K562 (cell line): ENCODE results near the gene RO60. TPM values are rescaled to one million over a fixed set of nuclear protein-coding genes. Genes with fewer than 3 reads are reported as not detected.

ENCODE experiments used
- DPF2 ChIP-seq: fragments of 450-650 bp; IDR thresholded peaks from 2 replicates; pipeline ENCODE4 v1.6.1; 2016
- ESRRA ChIP-seq: fragments of 450-650 bp; IDR thresholded peaks from 2 replicates; pipeline ENCODE4 v1.6.1; 2014; ENCODE audit warnings: low read depth, mild to moderate bottlenecking, moderate library complexity, borderline replicate concordance
- HNRNPK ChIP-seq: fragments of 200-400 bp; formaldehyde crosslinking; IDR thresholded peaks from one replicate; pipeline ENCODE4 v1.6.1; 2018; ENCODE audit warnings: mild to moderate bottlenecking, low read depth, low read length; ENCODE audit not compliant: poor library complexity, severe bottlenecking
- HNRNPLL ChIP-seq: fragments of 200-400 bp; formaldehyde crosslinking; IDR thresholded peaks from 2 replicates; pipeline ENCODE4 v1.6.1; 2017; ENCODE audit warnings: low read length, low read depth, mild to moderate bottlenecking; ENCODE audit not compliant: poor library complexity, severe bottlenecking
- MCM7 ChIP-seq, 2 experiments: fragments of 450-650 bp; IDR thresholded peaks; 2 replicates each; pipeline ENCODE4 v1.6.1; 2016 to 2018
- PRDM10 ChIP-seq: fragments of 450-650 bp; IDR thresholded peaks from 2 replicates; pipeline ENCODE4 v1.6.1; 2018; ENCODE audit not compliant: partially characterized antibody
- RBM15 ChIP-seq: fragments of 200-400 bp; formaldehyde crosslinking; IDR thresholded peaks from 2 replicates; pipeline ENCODE4 v1.6.1; 2018; ENCODE audit warnings: mild to moderate bottlenecking, low read length, moderate library complexity; ENCODE audit not compliant: insufficient read depth
- SIN3B ChIP-seq: fragments of 450-650 bp; IDR thresholded peaks from 2 replicates; pipeline ENCODE4 v1.6.1; 2017; ENCODE audit warnings: low read depth, mild to moderate bottlenecking, moderate library complexity
- STAG1 ChIP-seq: sonication (generic); formaldehyde crosslinking; IDR thresholded peaks from 2 replicates; pipeline ENCODE4 v1.5.0; 2020; ENCODE audit warnings: missing genetic modification reagents, borderline replicate concordance
- ZC3H4 ChIP-seq: sonication (generic); formaldehyde crosslinking; IDR thresholded peaks from 2 replicates; pipeline ENCODE4 v1.9.0; 2021; ENCODE audit warnings: missing genetic modification reagents, borderline replicate concordance
- ZSCAN29 ChIP-seq: fragments of 450-650 bp; IDR thresholded peaks from 2 replicates; pipeline ENCODE4 v1.6.1; 2017
- polyA plus RNA-seq, 8 experiments: library from polyadenylated mRNA; depleted of rRNA in 4 of 8; stranded (reverse) in 5 of 8; unstranded in 3 of 8; fragments of >200 nt; fragmentation: Nextera tagmentation in 2 of 8; fragmentation: Illumina TruSeq in 1 of 8; extraction: Ambion mirVana in 2 of 8; extraction: Trizol in 1 of 8; gene quantifications; 2 replicates each; pipeline versions ENCODE4 v1.2.1 to v1.2.3, GENCODE V29; 2011 to 2014; ENCODE audit warnings: inconsistent platforms in 1 of 8, missing spikeins in 1 of 8
- total RNA-seq, 7 experiments: library from RNA; depleted of rRNA in 6 of 7; stranded (reverse); fragments of >200 nt in 6 of 7; fragmentation: Illumina TruSeq in 2 of 7; extraction: Trizol in 2 of 7; gene quantifications; 2 replicates each; pipeline versions ENCODE4 v1.2.1 to v1.2.3, GENCODE V29; 2011 to 2021; ENCODE audit warnings: low replicate concordance in 1 of 7
- TF ChIP-seq, protein P1 (sequence below): fragments of 450-650 bp; IDR thresholded peaks from 2 replicates; pipeline ENCODE4 v1.6.1; 2016; ENCODE audit warnings: mild to moderate bottlenecking, moderate library complexity

Gene RO60
- total and polyA plus RNA-seq, 9 of the 15 experiments (the other 6 are each of a cell fraction or from before 2014, with no cell fraction given): 24.9 to 187 (median 101) TPM

- TF ChIP-seq ESRRA: 0 out of 2 replicates have a peak, but pooled peaks have one; percentile 31
- peak; percentile 76 for TF ChIP-seq HNRNPLL
- TF ChIP-seq DPF2: peak; percentile 58
- peak; percentile 4 for TF ChIP-seq PRDM10
- TF ChIP-seq SIN3B: peak; percentile 24; the same call in 1 of the 2 replicates
- TF ChIP-seq MCM7 (IDR thresholded peaks at IDR 0.05): no peak
- TF ChIP-seq STAG1 (CRISPR knock-in tag): no peak
- no peak for TF ChIP-seq HNRNPK
- TF ChIP-seq, protein P1, sequence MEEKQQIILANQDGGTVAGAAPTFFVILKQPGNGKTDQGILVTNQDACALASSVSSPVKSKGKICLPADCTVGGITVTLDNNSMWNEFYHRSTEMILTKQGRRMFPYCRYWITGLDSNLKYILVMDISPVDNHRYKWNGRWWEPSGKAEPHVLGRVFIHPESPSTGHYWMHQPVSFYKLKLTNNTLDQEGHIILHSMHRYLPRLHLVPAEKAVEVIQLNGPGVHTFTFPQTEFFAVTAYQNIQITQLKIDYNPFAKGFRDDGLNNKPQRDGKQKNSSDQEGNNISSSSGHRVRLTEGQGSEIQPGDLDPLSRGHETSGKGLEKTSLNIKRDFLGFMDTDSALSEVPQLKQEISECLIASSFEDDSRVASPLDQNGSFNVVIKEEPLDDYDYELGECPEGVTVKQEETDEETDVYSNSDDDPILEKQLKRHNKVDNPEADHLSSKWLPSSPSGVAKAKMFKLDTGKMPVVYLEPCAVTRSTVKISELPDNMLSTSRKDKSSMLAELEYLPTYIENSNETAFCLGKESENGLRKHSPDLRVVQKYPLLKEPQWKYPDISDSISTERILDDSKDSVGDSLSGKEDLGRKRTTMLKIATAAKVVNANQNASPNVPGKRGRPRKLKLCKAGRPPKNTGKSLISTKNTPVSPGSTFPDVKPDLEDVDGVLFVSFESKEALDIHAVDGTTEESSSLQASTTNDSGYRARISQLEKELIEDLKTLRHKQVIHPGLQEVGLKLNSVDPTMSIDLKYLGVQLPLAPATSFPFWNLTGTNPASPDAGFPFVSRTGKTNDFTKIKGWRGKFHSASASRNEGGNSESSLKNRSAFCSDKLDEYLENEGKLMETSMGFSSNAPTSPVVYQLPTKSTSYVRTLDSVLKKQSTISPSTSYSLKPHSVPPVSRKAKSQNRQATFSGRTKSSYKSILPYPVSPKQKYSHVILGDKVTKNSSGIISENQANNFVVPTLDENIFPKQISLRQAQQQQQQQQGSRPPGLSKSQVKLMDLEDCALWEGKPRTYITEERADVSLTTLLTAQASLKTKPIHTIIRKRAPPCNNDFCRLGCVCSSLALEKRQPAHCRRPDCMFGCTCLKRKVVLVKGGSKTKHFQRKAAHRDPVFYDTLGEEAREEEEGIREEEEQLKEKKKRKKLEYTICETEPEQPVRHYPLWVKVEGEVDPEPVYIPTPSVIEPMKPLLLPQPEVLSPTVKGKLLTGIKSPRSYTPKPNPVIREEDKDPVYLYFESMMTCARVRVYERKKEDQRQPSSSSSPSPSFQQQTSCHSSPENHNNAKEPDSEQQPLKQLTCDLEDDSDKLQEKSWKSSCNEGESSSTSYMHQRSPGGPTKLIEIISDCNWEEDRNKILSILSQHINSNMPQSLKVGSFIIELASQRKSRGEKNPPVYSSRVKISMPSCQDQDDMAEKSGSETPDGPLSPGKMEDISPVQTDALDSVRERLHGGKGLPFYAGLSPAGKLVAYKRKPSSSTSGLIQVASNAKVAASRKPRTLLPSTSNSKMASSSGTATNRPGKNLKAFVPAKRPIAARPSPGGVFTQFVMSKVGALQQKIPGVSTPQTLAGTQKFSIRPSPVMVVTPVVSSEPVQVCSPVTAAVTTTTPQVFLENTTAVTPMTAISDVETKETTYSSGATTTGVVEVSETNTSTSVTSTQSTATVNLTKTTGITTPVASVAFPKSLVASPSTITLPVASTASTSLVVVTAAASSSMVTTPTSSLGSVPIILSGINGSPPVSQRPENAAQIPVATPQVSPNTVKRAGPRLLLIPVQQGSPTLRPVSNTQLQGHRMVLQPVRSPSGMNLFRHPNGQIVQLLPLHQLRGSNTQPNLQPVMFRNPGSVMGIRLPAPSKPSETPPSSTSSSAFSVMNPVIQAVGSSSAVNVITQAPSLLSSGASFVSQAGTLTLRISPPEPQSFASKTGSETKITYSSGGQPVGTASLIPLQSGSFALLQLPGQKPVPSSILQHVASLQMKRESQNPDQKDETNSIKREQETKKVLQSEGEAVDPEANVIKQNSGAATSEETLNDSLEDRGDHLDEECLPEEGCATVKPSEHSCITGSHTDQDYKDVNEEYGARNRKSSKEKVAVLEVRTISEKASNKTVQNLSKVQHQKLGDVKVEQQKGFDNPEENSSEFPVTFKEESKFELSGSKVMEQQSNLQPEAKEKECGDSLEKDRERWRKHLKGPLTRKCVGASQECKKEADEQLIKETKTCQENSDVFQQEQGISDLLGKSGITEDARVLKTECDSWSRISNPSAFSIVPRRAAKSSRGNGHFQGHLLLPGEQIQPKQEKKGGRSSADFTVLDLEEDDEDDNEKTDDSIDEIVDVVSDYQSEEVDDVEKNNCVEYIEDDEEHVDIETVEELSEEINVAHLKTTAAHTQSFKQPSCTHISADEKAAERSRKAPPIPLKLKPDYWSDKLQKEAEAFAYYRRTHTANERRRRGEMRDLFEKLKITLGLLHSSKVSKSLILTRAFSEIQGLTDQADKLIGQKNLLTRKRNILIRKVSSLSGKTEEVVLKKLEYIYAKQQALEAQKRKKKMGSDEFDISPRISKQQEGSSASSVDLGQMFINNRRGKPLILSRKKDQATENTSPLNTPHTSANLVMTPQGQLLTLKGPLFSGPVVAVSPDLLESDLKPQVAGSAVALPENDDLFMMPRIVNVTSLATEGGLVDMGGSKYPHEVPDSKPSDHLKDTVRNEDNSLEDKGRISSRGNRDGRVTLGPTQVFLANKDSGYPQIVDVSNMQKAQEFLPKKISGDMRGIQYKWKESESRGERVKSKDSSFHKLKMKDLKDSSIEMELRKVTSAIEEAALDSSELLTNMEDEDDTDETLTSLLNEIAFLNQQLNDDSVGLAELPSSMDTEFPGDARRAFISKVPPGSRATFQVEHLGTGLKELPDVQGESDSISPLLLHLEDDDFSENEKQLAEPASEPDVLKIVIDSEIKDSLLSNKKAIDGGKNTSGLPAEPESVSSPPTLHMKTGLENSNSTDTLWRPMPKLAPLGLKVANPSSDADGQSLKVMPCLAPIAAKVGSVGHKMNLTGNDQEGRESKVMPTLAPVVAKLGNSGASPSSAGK: peak; percentile 51
- no peak for TF ChIP-seq ZC3H4 (CRISPR knock-in tag)
- TF ChIP-seq ZSCAN29: no peak
- TF ChIP-seq RBM15: no peak
Observed at GRCh38 chr1:193104907-193105820, 45.8 kb downstream of the RO60 start, which contains the start of gene GLRX2 (continued).
